GM18870 (cell line): ENCODE measurements around the gene VASN.

Experiments
- ATAC-seq: cut with Tn5 transposase; IDR thresholded peaks from one replicate; pipeline ENCODE4 v1.9.1; 2021; ENCODE audit warnings: moderate library complexity; ENCODE audit not compliant: unreplicated experiment

The VASN gene

DNA sequence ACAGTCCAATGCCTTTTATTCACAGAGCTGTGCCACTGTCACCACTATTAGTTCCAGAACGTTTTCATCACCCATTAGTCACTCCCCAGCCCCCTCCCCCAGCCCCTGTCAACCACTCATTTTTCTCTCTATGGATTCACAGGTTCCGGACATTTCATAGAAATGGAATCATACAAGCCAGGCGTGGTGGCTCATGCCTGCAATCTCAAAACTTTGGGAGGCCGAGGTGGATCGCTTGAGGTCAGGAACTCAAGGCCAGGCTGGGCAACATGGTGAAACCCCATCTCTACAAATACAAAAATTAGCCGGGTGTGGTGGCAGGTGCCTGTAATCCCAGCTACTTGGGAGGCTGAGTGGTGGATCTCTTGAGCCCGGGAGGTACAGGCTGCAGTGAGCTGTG, 19.8 kb upstream of the VASN start:
- no peak for ATAC-seq

DNA sequence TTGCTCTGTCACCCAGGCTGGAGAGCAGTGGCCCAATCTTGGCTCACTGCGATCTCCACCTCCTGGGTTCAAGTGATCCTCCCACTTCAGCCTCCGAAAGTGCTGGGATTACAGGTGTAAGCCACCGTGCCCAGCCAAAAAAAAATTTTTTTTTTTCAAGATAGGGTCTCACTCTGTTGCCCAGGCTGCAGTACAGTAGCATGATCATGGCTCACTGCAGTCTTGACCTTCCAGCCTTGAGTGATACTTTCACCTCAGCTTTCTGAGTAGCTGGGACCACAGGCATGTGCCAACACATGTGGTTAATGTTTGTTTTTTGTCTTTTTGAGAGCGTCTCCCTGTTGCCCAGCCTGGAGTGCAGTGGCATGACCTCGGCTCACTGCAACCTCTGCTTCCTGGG, 18.8 kb upstream of the VASN start:
- ATAC-seq = no peak

DNA sequence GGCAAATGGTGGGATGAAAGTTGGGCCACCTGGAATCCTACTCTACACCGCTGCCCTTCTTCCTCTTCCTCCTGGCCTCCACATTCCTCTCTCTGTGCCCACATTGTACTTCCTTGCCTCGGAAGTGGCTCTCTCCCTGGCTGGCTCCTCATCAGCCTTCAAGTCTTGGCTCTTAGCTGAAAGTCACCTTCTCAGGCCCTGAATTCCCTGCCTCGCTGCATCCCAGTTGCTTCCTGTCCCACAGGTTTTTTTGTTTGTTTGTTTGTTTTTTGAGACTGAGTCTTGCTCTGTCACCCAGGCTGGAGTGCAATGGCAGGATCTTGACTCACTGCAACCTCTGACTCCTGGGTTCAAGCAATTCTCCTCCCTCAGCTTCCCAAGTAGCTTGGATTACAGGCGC, 18.0 kb upstream of the VASN start:
- ATAC-seq = no peak

DNA sequence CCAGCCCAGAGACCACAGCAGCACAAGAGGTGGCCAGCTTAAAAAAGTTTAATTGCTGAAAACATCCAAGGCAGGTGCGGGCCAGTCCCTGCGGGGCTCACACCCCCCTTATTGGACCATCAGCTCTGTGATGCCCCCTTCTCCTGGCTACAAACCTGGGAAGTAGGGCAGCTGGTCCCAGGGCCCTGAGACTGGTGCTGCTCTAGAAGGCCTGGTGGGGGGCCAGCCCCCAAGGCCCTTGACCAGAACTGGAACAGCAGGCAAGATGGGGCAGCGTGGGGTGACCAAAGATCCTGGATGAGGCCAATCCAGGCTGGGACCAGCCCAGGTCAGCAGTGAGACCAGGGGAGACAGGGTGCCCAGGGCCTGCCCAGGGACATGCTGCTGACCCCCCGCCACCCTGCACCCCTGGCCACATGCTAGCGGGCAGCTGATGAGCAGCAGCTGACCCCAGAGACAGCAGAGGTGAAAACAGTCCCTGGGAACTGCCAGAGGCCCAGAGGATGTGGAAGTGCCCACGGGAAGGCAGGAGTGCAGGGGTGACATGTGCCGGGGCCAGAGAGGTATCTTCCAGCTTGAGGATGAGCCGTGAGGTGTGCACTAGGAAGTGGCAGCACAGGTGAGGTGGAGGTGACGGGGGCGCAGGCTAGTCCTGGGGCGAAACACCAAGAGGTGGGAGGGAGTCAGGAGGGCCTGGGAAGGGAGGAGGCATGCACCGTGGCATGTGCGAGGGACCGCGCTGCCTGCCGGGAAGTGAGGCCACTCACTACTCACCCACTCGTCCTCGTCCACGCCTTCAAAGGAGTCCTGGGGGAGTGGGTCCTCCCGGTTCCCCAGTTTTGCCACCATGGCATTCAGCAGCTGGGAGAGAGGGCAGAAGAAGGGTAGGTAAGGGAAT, 16.9 kb upstream of the VASN start:
- ATAC-seq = no peak

DNA sequence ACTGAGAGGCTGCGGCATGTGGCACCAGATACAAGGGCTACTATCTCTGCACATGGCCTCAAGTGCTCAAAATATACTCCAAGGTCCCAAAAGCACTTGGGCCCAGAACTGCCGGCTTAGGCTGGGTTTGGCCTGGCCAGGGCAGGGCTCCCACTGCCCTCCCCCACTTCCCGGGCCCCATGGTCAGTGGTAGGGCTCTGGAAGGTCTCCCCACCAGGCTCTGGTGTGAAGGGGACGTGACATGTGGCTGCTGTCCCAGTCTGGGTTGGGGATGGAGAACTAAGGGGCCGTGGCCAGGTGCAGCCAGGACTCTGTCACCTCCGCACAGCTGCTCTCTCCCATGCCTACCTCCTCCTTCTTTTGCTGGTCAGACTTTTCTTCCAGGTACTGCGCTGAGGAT, 14.8 kb upstream of the VASN start:
- no peak for ATAC-seq

DNA sequence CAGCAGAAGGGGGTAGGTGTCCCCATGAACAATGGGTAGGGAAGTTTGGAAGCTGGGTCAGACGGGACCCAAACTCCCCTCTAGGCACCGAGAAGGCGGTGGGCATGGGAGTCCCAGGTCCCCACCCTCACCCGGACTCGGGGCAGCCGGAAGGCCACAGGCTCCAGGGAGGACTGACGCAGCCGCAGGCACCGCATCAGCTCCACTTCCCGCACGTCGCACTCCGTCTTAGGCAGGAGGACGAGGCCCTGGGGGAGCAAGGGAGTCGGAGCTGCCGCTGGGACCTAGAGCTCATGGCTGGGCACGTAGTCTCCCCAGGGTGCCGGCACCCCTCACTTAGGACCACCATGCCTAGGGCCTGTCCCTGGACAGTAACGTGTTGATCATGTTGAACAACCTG, 13.4 kb upstream of the VASN start:
- ATAC-seq = no peak

DNA sequence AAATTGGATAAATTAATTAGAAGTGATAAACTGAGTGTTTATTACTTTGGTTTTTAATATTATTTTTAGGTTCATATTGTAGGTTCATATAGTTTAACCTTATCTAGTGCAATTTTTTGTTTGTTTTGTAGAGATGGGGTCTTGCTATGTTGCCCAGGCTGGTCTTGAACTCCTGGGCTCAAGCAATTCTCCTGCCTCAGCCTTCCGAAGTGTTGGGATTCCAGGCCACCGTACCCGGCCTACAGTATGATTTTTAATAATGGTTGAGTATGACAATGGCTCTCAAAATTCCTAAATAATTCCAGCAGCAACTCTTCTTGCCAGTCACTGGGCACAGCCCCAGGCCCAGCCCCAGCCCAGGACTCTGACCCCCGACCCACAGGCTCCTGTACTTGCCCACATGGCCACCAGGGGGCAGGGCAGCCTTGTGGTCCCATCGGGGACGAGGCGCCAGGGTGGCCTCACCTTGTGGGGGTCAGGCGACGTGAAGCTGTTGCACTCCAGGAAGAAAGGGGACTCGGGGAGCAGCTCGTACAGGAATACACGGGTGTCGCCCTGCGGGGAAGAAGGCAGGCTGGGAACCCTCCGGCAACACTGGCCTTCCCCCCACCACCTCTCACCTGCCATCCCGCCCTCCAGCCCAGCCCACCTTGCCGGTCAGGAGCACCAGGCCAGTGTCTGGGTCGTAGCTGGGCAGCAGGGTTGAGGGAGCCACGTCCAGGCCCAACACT, 12.7 kb upstream of the VASN start:
- no peak for ATAC-seq

DNA sequence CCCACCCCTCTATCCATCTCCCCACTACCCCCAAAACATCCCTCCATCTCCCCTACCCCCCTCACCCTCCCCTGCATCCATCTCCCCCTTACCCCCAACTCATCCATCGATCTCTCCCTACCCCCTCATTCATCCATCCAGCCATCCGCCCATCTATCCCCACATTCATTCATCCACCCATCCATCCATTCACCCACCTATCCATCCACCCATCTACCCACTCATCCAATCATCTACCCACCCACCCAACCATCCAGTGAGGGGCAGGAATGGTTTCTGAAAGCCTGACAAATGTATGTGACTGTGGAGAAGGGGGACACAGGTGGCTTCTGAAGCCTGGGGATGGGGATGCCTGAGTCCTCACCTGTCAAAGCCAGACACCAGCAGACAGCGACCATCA, 11.7 kb upstream of the VASN start:
- ATAC-seq = no peak

DNA sequence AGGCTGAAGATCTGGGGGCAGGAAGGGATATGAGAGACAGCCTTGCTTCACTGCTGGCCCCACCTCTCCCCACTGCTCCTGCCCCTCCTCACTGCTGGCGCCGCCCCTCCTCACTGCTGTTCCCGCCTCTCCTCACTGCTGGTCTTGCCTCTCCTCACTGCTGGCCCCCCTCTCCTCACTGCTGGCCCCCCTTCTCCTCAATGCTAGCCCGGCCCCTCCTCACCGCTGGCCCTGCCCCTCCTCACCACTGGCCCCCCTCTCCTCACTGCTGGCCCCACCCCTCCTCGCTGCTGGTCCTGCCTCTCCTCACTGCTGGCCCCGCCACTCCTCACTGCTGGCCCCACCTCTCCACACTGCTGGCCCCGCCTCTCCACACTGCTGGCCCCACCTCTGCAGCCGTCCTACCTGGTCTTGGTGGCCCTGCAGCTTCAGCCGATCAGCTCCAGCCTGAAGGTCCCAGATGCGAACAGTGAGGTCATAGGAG, 11.1 kb upstream of the VASN start:
- ATAC-seq = no peak

DNA sequence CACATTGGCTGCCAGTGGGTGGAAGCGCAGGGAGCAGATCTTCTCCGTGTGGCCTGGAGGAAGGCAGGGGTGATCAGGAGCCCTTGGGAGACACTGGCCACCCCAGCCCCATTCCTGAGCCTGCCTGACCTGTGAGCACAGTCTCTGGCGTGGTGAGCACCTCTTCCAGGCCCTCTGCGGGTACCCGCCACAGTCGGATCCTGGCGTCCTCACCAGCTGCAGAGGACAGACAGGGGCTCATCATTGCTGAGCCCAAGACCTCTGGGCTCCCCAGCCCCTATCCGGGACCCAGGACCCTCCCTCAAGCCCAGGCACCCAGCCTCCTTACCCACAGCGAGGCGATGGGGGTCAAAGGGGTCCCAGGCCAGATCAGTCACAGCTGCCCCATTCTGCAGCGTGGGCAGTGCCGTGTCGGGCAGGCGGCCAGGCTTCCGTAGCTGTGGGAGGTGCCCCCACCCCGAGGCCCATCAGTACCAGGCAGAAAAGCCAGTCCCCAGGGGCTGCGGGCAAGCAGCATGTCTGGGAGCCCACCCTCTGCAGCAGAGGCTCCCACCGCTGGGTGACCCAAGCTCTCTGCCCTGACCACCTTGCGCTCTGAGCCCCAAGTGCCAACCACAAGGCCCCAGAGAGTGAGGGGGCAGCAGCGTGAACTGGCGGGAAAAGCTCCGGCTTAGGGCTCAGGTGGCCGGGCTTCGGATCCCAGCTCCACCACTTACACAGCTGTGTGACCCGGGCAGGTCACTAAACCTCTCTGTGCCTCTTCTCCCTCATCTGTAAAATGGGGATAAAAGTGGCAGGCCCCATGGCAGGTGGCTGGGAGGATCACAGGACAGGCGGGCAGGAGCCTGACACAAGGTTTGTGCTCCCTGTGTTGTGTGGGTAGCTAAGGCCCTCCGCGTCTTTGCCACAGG, 10.4 kb upstream of the VASN start:
- ATAC-seq = no peak

DNA sequence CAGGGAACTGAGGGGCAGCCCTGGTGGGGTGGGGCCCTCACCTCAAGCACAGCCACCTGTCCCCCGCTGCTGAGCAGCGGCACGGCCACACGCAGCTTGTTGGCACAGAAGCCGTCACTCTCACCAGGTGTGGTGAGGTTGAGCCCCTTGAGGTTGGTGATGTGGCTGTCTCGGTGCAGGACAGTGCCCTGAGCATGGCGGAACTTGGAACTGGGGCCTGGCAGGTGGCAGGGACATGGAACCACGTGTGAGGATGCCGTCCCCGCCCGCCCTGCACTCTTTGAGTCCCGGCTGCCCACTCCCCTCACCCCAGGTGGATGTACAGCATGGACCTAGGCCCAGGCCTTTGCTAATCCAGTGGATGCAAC, 9.7 kb upstream of the VASN start:
- no peak for ATAC-seq

DNA sequence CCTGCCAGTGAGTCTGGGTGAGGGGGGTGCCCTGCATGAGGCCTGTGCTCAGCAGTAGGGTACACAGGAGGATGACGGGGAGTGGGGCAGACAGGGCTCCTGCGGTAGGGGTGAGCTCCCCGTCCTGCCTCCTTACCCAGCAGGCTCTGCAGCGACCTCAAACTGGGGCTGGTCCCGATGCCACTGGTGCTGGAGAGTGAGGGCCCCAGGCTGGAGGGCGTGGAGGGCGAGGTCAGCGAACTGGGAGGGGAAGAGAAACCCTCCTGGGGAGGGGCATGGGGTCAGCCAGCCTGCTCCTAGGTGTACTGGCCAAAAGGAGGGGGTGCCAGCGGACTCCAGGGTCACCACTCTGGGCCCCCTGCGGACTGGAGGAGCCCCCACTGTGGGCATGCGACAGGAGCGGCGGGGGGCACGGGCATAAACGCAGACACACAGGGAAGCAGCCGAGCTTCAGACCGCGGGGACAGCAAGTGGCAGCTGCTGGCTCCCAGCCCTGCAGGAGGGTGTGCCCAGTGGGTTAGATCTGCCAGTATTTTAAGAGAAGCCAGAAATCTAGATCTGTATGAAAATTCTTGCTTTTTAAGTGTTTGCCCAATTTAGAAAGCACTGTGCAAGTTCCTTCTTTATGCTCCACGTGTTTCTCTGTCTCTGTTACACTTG, 9.0 kb upstream of the VASN start:
- ATAC-seq = no peak

DNA sequence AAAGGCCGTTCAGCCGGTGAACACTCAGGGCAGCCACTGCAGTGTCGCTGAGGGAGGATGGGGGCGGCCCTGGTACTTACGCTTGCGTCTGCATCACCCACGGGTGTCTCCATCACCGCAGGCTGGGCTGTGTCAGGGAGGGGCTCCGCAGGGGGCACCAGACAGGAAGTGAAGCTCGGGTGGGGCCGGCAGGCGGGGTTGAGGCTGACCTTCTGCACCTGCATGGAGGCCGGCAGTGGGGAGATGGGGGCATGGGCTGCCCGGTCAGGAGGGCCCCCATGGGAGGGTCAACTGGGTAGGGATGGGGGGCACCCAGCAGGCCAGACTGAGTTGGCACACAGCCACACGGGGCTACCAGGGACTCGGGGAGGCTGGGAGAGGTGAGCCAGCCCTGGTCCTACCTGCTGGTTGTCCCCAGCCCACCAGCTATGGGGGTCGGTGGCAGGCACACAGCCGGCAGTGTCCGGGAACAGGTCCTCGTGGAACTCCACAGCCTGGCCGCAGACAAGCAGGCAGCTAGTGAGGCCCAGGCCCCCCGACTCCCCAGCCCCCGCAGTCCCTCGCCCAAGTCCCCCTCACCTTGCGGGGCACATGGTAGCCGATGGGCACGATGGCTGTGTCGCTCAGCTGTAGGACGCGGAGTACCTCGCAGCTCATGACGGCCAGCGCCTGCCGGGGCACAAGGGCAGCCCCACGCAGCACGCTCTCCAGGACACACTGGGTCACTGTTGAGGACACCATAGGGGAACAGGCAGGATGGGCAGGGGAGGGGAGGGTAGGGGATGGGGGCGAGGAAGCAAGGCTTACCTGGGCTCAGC, 7.2 kb upstream of the VASN start:
- ATAC-seq = no peak

DNA sequence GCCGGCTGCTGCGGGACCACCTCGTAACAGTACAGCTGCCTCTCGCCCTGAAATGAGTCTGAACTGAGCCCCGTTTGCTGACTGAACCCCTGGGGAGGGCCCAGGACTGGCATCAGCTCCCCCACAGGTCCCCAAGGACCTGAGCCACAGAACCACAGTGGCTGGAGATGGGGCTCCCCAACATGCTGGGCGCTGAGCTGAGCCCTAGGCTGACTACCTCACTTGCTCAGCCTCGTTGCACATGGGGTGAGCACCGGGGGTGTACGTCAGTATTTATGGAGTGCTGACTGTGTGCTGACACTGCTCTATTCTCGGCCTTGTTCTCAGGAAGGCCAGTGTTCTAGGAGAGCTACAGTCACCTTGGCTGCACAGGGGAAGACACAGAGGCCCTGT, 6.6 kb upstream of the VASN start:
- no peak for ATAC-seq

DNA sequence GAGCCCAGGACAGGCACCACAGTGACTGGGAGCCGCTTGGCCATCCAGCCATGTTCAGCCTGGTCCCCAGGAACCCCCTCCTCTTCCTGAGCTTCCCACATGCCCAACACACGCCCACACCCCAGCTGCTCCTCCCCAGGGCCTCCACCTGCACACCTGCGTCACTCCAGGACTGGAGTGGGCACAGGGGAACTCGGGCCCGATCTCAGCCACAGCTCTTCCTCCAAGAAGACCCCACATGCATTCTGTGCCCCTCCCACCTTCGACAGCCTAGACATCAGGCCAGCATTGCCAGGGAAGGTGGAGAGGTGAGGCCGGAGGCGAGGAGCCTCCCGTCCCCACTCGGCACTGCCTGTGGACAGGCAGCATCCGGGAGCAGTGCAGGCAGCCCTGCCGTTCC, 6.0 kb upstream of the VASN start:
- ATAC-seq = no peak

DNA sequence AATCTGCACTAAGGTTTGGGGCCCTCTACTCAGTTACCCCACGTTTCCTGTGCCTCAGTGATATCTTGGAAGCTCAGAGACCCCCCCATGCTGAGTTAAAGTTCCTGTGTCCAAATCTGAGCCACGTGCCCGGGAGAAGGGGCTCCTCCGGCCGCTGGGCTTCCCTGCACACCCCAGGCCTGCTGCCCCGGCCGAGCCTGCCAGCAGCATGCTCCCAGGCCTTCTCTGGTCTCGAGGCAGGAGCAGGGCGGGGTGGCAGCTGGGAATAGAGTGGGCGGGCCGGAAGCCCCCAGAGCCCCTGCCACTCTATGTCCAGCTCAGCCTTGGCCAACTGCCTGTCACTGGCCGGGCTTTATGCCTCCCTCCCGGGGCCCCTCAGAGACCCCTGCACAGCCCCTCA, 5.6 kb upstream of the VASN start:
- ATAC-seq = no peak

DNA sequence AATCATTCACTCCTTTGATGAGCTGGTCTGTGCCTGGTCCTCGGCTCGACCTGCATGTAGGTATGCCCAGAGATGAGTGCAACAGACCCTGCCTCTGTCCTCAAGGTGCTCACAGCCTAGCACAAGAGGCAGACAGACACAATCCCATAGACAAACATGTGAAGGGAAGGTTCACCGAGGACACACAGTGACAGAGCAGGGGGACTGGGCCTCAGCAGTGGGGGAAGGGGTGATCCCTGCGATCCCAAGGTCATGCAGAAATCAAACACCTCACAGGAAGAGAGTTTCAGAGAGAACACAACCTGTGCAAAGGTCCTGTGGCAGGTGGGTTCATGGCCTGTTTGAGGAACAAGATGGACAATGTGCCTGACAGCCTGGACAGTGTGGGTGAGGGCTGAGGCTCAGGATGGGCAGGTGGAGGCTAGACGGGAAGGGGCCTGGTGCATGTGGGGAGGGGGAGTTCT, 4.2 kb upstream of the VASN start:
- ATAC-seq = no peak

DNA sequence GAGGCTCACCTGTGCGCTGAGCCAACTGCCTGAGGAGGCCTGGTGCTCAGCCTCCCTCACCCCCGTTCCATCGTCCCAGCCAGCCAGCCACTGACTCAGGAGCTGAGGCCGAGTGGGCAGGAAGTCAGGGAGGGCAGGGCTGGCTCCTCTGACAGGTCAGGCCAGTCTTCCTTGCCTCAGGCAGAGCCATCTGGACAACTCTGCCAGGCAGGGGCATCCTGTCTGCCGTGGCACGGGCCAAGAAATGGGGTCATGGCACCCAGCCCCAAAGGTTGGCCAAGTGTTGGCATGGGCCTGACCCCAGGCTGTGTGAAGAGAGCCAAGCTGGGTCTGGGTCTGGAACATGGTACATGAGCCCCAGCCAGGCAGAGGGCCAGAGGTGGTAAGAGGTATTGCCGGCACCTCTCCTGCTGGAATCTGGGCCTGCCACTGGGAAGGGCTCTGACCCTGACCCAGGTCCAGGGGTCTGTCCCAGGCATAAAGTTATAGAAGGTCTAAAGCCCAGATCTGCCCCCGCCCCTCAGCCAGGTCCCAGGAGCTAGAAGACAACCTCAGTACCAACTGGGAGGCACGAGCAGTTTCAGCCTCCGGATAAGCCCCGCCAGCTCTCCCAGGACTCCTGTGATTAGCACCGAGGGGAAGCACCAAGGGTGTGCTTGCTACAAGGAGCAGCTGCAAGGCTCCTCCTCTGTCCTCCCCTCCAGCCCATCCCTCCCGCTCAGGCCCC, 2.5 kb upstream of the VASN start:
- ATAC-seq = no peak

DNA sequence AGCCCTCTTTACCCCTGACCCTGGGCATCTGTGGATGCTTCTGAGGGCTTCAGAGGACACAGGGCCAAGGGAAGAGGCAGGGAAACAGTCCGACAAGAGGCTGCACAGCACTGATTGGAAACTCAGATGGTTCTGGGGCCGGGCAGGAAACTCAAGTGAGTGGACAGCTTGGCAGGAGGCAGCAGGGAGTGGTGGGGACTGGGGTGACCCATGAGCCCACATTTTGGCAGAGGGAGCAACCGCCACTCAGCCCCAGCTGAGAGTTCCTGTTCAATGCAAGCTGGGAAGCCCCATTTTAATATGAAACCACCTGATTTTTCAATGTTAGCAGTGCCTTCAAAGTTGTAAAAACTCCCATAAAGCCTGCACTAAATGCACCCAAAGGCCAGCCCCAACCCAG, 1.5 kb upstream of the VASN start:
- ATAC-seq = no peak
